Stimulated activated CD4-positive, alpha-beta T cell treated with anti-CD3 and anti-CD28 coated beads, Interleukin-2, amount 100 ng/mL, for 48 hours (primary cell): ENCODE results near the gene DTNBP1.

Source experiments
- DNase-seq, 2 donors: peaks; one replicate each; pipeline ENCODE4 v3.0.0-alpha.2; 2020

Gene DTNBP1

GRCh38 chr6:15513131-15513771, 149.6 kb downstream of the DTNBP1 start:
- DNase-seq = no peak

GRCh38 chr6:15512721-15513120, 150.1 kb downstream of the DTNBP1 start:
- no peak for DNase-seq

GRCh38 chr6:15512126-15512525, 150.7 kb downstream of the DTNBP1 start:
- no peak for DNase-seq

- DNase-seq = no peak
Measured at GRCh38 chr6:15511248-15512125, 151.3 kb downstream of the DTNBP1 start.

GRCh38 chr6:15510536-15511247, 152.1 kb downstream of the DTNBP1 start:
- DNase-seq = no peak

- DNase-seq = no peak
Measured at GRCh38 chr6:15510121-15510520, 152.7 kb downstream of the DTNBP1 start.

- no peak for DNase-seq
Measured at GRCh38 chr6:15509335-15509933, 153.4 kb downstream of the DTNBP1 start.

- DNase-seq = no peak
Measured at GRCh38 chr6:15508931-15509330, 153.9 kb downstream of the DTNBP1 start.

- no peak for DNase-seq
Measured at GRCh38 chr6:15508441-15508871, 154.4 kb downstream of the DTNBP1 start.

- no peak for DNase-seq
Measured at GRCh38 chr6:15507746-15508145, 155.1 kb downstream of the DTNBP1 start.

GRCh38 chr6:15507221-15507620, 155.6 kb downstream of the DTNBP1 start:
- DNase-seq = no peak

GRCh38 chr6:15506066-15506465, 156.8 kb downstream of the DTNBP1 start:
- DNase-seq = no peak

- DNase-seq = no peak
Measured at GRCh38 chr6:15505463-15505918, 157.3 kb downstream of the DTNBP1 start.

- DNase-seq = no peak
Measured at GRCh38 chr6:15504581-15505350, 158.1 kb downstream of the DTNBP1 start.

- no peak for DNase-seq
Measured at GRCh38 chr6:15504040-15504495, 158.8 kb downstream of the DTNBP1 start.

GRCh38 chr6:15503346-15503680, 159.5 kb downstream of the DTNBP1 start:
- DNase-seq = no peak

GRCh38 chr6:15502446-15503345, 160.1 kb downstream of the DTNBP1 start:
- no peak for DNase-seq

GRCh38 chr6:15501826-15502445, 160.9 kb downstream of the DTNBP1 start:
- no peak for DNase-seq

- DNase-seq = no peak
Measured at GRCh38 chr6:15500901-15501825, 161.7 kb downstream of the DTNBP1 start.
